Measurements from ENCODE around the gene CLEC10A.
"Not testable (repeated sequence)": the region's sequence is repeated elsewhere in the genome, so short reads cannot be mapped to it uniquely, and the experiment has no call there.

- TF ChIP-seq CTCF (IDR thresholded peaks at IDR 0.05; ENCODE audit: insufficient read depth, low read depth, low read length); EZH2 (IDR thresholded peaks at IDR 0.05; ENCODE audit: insufficient read depth, low read length): not testable (repeated sequence)
Observed at GRCh38 chr17:7100641-7101379, 20.8 kb upstream of the CLEC10A start.
